Left colon (tissue), 2 donors: ENCODE results near the gene ZNHIT1. TPM values are rescaled to one million over a fixed set of nuclear protein-coding genes. Genes with fewer than 3 reads are reported as not detected.

ENCODE experiments used
- ATAC-seq: fragments of 200-7000 bp; cut with Tn5 transposase; one replicate; pipeline ENCODE4 v1.9.1; 2020; ENCODE audit warnings: mild to moderate bottlenecking, moderate library complexity
- DNase-seq, 2 donors: peaks; one replicate each; pipeline ENCODE4 v3.0.0-alpha.2; 2020
- intact Hi-C, 2 donors: fragments of 100-400 bp; cut with DNase I in 1 of 2; cut with micrococcal nuclease in 1 of 2; formaldehyde crosslinking; loops; one replicate each; pipeline versions ENCODE4 v1.11.2 to v1.14.0; 2022; cut with DNase I, micrococcal nuclease
- long read RNA-seq: library from polyadenylated mRNA; unstranded; transcript quantifications from one replicate; pipeline ENCODE4 v2.0.0, GENCODE V29; 2021
- total RNA-seq, 2 donors: library from RNA; stranded (reverse); fragmentation: NEBNext Ultra II Directional; extraction: Animal tissue kit (Norgen Biotek cat#: 25700); gene quantifications; one replicate each; pipeline ENCODE4 v1.2.1, GENCODE V29; 2021
- donor health status: DM: no; HTN: no; CAD: no.
- donor health status: DM: yes; HTN: yes; CAD: no.

ZNHIT1 gene
- total RNA-seq = 10 to 100 TPM; 85.3 to 92.9 TPM
- long read RNA-seq, transcript ZNHIT1-201 (5 exons, 1,225 nt) = major isoform, 56 of 66 reads
- long read RNA-seq, partial matches to known transcripts = 2 of 66 reads
- long read RNA-seq, other reads (novel, unspliced or antisense) = 6 of 66 reads

DNA sequence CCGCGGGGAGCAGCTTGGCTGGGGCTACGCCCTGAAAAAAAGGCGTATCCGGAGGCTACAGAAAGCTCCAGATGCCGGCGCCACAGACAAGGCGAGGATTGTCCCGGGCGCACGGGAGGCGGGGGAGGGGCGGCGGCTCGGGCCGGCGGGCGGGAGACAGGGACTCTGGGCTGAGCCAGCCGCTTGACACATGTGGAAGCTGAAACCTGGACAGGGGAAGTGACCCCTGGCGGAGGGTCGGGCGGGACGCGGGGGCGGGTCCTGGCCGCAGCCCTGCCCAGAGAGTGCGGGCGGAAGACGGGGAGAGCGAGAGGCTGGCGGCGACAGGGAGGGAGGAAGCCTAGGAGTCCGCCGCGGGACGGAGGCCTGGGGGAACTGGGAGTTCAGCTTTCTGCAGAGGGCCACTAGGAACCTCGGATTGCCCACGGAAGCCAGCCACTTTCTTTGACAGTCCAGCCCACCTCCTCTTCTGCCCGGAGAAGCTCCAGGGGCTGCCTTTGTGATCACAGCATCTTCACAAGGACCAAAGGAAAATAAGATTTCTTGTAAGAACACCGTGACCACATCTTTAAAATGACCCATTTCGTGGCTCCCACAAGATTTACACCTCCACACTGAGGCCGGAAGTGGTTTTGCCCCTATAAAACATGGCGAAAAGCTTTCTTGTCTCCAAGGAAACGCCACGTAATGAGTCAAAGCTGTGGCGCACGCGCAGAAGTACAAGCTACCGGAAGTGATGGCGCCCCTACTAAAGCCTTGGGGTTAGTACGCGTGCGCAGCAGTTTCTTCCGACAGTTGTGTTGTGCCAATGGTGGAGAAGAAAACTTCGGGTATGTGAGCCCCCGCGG lies at the start of gene ZNHIT1, which contains the start of gene PLOD3:
ZNHIT1 (plus strand) TSS at position 778 of the 848 bp plus-strand sequence; CDS start at position 809, 31 bp downstream.
PLOD3 (minus strand) TSS at position 194 of the 848 bp plus-strand sequence. CDS start 307 bp downstream, outside the sequence.
- ATAC-seq (peak; percentile 83), DNase-seq (peak; percentile 97 to 99)
- intact Hi-C loops = no loop called here

DNA sequence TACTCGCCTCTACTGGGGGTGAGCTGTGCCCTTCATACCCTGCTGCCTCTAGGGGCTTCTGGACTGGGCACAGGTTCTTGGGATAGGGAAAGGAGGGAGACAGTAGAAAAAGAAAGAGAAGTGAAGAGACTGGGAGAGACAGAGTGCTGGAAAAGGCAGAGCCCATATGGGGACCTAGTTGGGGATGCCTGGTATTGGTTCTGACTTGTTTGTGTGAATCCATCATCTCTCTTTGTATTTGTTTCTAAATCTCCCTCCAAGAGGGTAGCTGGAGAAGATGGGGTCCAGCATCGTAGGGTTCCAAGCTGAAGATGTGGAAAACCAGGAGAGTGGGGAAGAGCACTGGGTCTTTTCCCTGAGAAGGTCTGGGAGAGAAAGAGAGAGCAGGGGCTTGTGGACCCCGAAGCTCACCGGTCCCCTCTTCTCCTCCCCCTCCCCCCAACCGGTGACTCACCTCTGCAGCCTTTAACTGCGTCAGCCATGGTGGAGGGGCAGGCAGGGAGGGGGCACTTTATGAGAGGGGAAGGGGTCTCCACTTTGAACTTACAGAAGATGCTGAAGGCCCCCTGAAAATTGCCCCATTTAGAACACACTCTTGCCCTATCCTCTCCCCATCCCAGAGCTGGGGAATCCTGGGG lies 49.4 kb upstream of the ZNHIT1 start:
- DNase-seq = no peak
- intact Hi-C loops = no loop called here
- ATAC-seq = no peak

DNA sequence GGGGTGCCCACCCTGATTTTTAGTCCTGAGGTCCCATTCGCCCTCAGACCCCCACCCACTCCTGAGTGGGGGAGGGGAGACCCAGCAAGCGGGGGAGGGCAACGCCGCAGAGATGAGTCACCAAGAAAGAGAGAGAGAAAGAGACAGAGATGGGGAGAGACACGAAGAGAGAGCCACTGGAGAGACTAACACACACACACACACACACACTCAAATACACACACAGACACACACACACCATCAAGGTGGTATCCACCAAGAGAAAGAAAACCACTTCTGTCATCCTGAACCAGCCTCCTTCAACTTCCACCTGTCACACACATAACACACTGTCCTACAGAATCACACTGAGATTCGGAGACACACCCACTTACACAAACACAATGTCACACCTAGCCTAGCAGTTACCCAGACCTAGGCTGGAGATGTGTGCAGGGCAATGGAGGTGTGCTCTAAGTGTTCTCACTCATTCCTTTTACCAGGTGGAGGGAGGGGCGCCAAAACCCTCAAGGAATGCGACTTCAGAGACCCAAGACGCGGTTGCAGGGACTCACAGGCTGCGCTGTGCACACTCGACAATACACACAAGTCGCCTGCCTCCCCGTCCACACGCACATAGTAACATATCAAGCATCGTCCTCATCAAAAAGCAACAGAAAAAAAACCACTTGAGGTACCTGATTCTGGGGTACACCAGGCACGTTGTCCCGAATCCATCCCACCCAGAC lies 48.7 kb upstream of the ZNHIT1 start:
- no peak for ATAC-seq
- intact Hi-C loops = no loop called here

DNA sequence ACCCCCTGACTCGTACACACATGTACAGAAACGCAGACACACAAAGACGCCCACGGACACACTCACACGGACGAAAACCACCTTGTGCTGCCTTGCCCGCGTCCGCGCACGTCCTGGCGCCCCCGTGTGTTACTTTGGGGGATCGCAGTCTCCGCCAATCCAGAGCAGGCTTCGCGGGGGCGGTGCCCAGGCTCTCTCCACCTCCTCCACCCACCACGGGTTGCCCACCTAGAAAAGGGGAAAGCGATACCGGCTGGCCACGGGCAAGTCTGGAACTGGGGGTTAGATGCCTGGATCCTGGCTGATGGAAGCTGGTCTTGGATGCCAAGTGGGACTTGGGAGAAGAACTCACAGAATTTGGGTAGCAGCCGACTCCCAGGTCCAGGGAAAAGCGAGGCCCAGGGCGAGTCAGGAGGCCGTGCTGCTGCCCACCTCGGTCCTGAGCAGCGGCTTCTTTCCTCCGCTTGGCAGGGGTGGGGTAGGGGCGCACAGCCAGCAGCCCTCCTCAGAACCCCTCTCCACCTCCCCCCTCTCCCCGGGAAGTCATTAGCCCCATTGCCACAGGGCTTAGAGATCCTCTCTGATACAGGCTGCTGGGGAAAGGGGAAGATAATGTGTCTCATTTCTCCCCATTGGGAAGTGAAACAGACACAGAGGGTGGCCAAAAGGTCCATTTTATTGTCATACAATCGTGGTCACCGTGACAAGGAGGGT lies 48.0 kb upstream of the ZNHIT1 start:
- ATAC-seq (peak; percentile 50), DNase-seq (peak; percentile 54 to 77)
- intact Hi-C loops = no loop called here

More for the DNA sequence above, 48.7 kb upstream of the ZNHIT1 start:
- no peak for DNase-seq

DNA sequence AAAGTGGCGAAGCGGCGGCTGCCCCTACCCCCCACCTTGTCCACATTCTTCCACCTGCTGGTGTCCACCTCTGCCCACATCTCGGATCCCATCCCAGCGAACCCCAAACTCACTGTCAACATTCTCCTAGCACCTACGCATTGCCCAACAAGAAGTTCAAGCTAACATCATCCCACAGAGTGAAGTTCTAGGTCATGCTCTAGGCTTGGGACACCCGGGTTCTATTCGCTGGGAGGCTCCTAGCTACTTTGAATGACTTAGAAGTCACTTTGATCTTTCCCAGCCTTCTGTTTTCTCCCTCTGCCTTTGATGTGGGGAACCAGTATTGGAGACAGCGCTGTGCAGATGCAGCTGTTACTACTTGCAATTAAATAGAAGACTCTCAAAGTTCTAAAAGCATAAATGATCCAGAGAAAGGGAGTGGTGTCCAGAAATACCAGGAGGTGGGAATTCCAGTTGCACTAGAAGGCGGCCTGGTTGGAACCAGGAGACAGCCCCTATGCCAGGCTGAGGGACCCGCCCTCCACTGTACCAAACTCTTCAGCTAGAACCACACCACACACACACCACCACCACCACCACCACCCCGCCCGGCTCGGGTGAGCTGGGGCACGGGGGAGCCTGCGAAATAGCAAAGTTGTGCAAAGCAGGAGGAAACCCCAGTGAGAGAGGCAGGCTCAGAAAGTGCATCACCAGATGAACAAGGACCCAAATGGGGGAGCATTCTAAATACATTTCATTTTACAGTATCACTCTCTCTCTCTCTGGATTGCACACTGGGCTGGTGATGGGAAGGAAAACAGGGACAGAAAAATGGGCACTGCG lies 47.1 kb upstream of the ZNHIT1 start:
- ATAC-seq (no peak), DNase-seq (no peak)
- intact Hi-C loops = no loop called here

DNA sequence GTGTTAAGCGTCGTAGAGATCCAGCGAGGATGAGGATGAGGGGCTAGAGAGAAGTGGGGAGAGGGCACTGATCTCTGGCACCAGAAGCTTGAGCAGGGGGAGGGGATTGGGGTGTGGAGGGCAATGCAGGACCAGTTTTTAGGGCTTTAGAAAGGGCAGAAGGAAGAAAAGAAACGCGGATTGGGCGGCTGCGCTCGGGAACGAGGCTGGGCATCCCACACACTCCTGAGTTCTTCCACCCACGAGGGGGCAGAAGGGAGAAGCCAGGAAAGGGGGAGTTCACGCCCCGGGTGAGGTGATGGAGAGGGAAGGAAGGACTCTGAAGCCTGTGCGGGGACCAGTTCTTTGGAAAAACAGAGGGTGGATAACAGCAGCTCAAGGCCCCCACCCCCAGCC lies 46.5 kb upstream of the ZNHIT1 start:
- no peak for ATAC-seq
- intact Hi-C loops = no loop called here
- DNase-seq = peak in 1 of 2 donors; percentile 21

DNA sequence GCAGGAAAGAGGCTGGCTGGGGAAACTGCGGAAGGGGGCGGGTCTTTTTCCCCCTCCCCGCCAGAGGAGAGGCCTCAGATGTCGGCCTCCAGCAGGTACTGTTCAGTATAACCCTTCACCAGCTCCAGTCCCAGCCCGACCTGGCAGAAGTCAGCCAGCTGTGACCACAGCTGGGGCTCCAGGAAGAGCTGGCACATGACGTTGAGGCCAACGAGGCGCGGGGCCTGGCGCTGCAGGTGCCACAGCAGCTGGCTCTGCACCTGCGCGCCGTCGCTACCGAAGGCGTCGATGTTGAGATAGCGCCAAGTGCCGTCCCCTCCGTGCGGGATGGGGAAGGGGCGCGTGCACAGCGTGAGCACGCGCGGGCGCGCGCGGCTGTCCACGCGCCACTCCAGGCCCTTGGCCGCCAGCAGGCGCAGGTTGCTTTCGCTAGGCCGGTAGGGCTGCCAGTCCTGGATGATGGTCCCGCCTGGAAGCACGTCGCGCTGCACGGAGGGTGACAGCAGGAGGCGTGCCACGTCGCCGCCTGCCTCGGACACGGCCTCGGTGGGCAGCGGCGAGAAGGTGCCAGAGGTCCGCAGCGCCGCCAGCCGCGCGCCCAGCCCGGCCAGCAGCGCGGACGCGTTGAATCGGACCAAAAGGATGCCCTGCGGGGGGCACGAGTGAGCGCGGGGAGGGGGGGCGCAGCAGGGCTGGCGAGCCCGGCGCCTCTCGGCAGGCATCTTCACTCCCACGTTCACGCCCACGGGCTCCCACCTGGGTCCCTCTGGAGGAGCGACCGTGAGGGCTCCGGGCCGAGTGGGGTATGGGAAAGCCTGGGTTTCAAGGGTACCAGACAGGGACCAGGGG lies 45.7 kb upstream of the ZNHIT1 start:
- ATAC-seq = peak; percentile 19
- DNase-seq = peak in 1 of 2 donors; percentile 25
- intact Hi-C loops = no loop called here

DNA sequence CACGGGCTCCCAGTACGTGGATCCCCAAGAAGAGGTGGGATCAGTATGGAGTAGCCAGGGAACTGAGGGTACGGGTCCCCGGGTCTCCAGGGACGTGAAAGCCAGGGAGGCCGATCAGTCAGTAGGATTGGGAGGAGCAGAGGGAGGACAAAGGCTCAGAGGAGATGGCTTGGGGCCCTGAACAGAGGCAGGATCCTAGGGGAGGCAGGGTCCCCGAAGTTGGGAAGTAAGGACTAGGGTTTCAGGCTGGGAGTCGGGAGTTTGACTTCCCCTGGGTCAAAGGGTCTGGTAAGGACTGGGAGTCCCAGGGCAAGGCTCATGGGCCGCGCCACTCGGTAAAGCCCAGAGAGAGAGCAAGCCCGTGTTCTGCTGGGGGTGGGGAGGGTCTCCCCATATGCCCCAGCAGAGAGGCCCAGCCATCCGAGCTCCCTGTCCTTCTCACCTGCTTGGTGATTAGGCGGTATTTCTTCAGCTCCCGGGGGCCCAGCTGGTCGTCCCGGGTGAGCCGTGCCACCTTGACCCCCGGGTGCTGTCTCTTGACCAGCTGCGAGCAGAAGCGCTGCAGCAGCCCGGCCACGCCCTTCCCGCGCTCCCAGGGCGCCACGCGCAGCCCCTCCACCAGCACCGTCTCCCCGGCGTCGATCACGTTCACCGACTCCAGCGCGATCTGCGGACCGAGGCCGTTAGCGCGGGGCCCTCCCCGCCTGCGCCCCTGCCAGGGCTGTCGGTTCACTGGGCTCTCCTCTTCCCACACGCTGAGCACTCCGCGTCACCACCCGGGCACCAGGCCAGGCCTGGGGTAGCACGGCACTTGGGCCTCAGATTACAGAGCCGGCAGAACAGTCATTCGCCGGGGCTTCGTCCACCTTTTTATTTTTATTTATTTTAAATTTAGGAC lies 44.9 kb upstream of the ZNHIT1 start:
- ATAC-seq = peak; percentile 60
- intact Hi-C loops = no loop called here

DNA sequence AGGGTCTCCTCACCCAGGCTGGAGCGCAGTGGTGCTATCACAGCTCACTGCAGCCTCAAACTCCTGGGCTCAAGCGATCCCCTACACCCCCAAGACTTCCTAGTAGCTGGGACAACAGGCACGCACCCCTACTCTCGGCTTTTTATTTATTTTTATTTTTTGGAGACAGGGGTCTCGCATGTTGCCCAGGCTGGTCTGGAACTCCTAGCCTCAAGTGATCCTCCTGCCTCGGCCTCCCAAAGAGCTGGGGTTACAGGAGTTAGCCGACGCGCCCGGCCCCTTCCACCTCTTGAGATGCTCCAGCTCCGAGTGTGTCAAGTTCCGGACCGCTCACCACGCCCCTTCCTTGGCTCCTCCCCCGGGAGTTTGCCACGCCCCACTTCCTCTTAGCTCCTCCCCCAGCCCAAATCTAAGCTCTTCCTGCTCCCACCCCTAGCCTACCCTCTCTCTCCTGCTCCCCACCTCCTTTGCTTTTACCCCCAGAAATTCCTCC lies 44.2 kb upstream of the ZNHIT1 start:
- DNase-seq (peak in 1 of 2 donors; percentile 39), ATAC-seq (peak; percentile 55)
- intact Hi-C loops = no loop called here

More for the DNA sequence above, 44.9 kb upstream of the ZNHIT1 start:
- peak in 1 of 2 donors; percentile 58 for DNase-seq

DNA sequence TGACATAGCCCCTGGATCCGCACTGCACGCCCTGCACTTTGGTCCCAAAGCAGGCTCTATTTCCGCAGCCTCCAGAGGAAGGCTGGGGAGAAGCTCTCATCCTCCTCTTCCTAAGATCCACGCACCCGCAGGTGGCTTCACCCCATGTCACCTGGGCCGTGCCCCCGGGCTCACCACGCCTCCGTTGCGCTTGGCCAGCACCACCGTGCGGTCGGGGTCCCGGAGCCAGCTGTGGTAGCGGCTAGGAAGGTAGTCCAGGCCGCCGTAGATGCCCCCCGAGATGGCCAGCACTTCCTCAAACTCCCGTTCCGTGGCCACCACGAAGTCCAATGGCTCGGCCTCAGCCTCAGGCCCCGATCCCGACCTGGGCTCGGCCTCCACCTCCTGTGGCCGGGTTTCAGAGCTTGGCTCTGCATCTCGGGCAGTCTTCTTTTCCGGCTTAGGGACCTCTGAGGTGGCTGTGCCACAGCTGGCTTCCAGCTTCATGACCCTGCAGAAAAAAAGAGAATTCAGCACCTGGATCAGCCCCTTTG lies 43.6 kb upstream of the ZNHIT1 start:
- ATAC-seq (no peak), DNase-seq (no peak)
- intact Hi-C loops = no loop called here

DNA sequence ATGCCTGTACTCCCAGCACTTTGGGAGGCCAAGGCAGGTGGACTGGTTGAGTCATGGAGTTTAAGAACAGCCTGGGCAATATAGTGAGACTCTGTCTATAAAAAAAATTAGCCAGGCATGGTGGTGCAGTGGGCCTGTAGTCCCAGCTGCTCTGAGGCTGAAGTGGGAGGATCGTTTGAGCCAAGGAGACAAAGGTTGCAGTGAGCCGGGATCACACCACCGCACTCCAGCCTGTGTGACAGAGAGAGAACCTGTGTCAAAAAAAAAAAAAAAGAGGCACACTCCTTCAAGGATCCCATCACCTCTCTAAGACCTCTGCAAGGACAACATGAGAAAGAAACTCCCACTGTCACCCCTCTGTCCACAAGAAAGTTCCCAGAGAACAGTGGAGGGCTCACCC lies 42.3 kb upstream of the ZNHIT1 start:
- intact Hi-C loops = no loop called here
- DNase-seq (no peak), ATAC-seq (no peak)

DNA sequence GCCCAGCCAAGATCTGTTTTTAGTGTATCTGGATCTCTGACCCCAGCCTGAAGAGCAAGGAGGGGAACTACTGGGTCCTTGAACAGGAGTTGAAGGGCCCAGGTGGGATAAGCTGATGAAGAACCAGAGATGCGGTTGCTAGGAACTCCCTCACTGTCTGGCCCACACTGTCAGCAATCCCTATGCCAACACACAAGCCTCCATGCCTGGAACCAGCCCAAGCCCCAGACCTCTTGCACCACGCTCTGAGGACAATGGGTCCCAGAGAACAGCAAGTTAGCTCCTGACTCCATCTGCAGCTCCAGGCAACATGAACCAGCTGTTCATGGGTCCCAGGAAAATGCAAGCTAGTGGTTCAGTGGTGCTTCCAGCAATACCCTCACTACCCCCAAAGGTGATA lies 40.3 kb upstream of the ZNHIT1 start:
- no peak for DNase-seq

DNA sequence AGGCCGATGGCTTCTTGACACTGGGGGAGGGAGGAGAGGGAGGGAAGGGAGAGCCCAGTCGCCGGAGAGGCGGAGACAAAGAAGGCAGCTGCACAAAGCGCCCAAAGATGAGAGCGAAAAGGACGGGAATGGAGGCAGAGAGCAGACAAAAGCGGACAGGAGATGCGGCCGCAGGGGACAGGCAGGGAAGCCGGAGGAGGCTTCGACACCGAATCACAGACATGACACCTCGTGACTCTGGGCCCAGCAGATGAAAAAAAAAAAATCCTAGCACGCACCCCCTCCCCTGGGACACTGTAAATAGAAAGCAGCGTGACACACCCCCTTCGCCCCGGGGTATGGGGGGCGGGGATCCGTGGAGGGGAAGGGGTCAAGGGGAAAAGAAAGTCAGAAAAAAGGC lies 38.8 kb upstream of the ZNHIT1 start:
- ATAC-seq = no peak
- no peak for DNase-seq
- intact Hi-C loops = no loop called here

More for the DNA sequence above, 40.3 kb upstream of the ZNHIT1 start:
- ATAC-seq = no peak
- intact Hi-C loops = no loop called here

DNA sequence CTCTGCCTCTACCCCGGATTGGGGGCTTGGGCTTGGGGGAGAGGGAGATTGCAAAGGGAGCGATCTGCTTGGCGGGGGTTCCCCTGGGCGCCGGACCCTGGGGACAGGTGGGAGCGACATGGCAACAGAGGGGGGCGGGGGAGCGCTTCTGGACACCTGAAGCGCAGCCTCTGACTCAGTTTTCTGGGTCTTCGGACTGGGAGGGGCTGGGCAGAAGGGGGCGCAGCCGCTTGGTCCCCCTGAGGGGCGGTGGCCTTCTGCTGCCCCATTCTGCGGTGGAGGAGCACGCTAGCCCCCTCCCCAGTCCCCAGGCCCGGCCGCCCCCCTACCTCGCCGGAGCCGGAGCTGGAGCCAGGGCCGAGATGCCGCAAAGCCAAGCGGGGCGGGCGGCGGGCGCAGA lies 38.3 kb upstream of the ZNHIT1 start:
- DNase-seq (no peak), ATAC-seq (no peak)
- intact Hi-C loops = no loop called here

DNA sequence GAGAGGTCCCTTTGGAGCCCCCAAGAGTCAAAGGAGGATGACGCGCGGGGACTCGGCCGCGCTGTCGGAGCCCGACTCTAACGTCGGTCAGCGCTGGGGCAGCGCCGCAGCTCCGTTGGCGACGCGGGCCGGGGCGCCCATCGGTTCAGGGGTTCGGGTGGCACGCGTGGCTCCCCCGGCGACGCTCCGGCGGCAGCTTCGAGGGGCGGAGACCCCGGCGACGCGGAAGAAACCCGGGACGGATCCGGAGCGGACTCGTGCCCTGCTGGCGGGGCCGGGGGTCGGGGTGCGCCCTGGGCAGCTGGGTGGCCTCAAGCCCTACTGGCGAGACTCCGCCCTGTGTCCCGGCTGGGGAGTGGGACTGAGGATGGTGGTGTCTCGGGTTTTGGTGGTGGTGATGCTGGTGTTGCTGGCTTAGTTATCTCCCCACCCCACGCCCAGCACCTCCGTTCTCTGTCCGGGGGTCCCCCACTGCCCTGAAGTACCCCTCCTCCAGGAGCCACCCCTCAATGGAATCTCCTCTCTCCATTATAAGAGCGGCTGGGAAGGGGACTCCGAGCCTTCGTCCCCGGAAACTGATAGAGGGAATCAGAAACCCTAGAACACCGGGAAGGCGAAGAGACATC lies 37.7 kb upstream of the ZNHIT1 start, which contains the start of gene NAT16:
NAT16 (minus strand) TSS at position 164 of the 626 bp plus-strand sequence. CDS start 5,486 bp downstream, outside the sequence.
- intact Hi-C loops = no loop called here
- DNase-seq = no peak
- no peak for ATAC-seq
